Measurements from ENCODE around the gene LPP. TPM values are rescaled to one million over a fixed set of nuclear protein-coding genes. Genes with fewer than 3 reads are reported as not detected.

Gene LPP
- total RNA-seq, 5 donors from 2014 or later (not counting 1 experiment from before 2014, with no cell fraction given): 23.8 to 82.6 (median 39.3) TPM

DNA sequence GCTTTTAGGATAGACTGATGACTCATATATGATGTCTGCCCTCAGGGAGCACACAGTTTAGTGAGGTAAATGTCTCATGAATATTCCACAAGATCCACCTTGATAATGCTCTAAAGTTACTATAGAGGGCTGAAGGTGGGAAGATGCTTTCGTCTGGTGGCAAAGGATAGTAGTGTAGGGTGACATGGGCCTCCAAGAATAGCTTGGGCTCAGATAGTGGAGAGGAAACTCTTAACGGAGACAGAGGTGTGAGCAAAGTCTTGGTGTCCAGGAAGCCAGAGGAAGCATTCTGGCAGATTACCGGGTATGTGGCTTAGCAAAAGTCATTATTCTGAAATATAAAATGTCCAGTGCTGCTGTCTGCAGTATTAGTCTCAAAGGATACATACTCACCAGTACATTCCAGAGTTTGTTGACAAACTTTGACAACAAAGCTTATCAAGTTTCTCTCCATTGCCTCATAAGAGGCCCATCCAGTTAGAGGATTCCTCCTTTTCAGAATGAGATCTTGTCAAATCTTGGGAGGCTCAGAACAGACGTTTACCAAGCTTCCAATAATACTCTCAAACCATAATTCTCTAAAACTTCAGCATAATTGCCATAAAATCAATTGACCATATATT, 316.7 kb downstream of the LPP start:
- Mint-ChIP-seq H3K27ac (no peak overlapping the region), H3K4me3 (no peak overlapping the region), H3K27me3 (no peaks in the 10 kb centered on the region), H3K9me3 (no peaks in the 10 kb centered on the region), H3K36me3 (peaks cover 36% of the 10 kb centered on the region), H3K4me1 (peaks cover 0 to 13% (median 8%) of the 10 kb centered on the region in 3 donors)
- no CpG with 5 or more reads among the region's 4 CpGs for WGBS (ENCODE audit: insufficient coverage)
- no peaks in the 10 kb centered on the region for H3K27me3 ChIP-seq (replicated peaks in 1 of 2; ENCODE audit: control insufficient read depth in 2 of 2, extremely low read depth in 1 of 2, insufficient read depth in 2 of 2, low read length in 1 of 2)
- ATAC-seq (replicated peaks in 1 of 4) (no peak), DNase-seq (no peak)
- H3K27ac ChIP-seq (ENCODE audit: low read length): no peak overlapping the region
- H3K4me1 ChIP-seq (ENCODE audit: control insufficient read depth in 1 of 2, extremely low read depth in 1 of 2, insufficient read depth in 2 of 2, low read length in 2 of 2): no peaks in the 10 kb centered on the region
- CTCF ChIA-PET: no interaction called here
- H3K4me3 ChIP-seq (ENCODE audit: control insufficient read depth in 1 of 2, extremely low read depth in 1 of 2, low read length in 1 of 2): no peak overlapping the region
- no peaks in the 10 kb centered on the region for H3K36me3 ChIP-seq (ENCODE audit: control insufficient read depth in 2 of 2, extremely low read depth in 1 of 2, insufficient read depth in 1 of 2, low read length in 1 of 2)
- POLR2A ChIA-PET: no interaction called here
- no peaks in the 10 kb centered on the region for H3K9me3 ChIP-seq

DNA sequence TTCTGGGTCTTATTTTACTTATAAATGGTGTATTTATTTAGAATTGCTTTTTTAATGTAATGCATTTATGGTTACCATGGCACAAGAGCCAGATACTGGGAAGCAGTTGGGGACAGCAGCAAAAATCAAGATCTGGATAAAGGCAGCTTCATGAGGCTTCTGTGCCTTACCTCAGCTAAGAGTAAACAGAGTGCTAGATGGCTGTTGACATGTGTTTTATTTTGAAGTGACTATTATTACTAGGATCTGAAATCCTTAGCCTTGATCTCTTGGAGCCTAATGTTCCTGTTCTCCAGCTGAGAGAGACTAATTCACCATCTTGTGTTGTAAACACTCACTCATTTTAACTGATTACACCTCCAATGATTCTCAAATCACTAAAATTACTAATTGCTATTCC, 317.8 kb downstream of the LPP start:
- ATAC-seq (replicated peaks in 1 of 4): no peak
- Histone ChIP-seq H3K36me3 (ENCODE audit: control insufficient read depth in 2 of 2, extremely low read depth in 1 of 2, insufficient read depth in 1 of 2, low read length in 1 of 2) (no peaks in the 10 kb centered on the region), H3K27me3 (replicated peaks in 1 of 2; ENCODE audit: control insufficient read depth in 2 of 2, extremely low read depth in 1 of 2, insufficient read depth in 2 of 2, low read length in 1 of 2) (no peaks in the 10 kb centered on the region), H3K27ac (ENCODE audit: low read length) (no peak overlapping the region), H3K4me3 (ENCODE audit: control insufficient read depth in 1 of 2, extremely low read depth in 1 of 2, low read length in 1 of 2) (no peak overlapping the region), H3K4me1 (ENCODE audit: control insufficient read depth in 1 of 2, extremely low read depth in 1 of 2, insufficient read depth in 2 of 2, low read length in 2 of 2) (no peaks in the 10 kb centered on the region), H3K9me3 (no peaks in the 10 kb centered on the region)
- CTCF ChIA-PET: no interaction called here
- Mint-ChIP-seq H3K9me3 (no peaks in the 10 kb centered on the region), H3K4me1 (peaks cover 0 to 13% (median 8%) of the 10 kb centered on the region in 3 donors), H3K27ac (no peak overlapping the region), H3K27me3 (no peaks in the 10 kb centered on the region), H3K4me3 (no peak overlapping the region), H3K36me3 (peaks cover 39% of the 10 kb centered on the region)
- POLR2A ChIA-PET: no interaction called here
- DNase-seq: no peak

DNA sequence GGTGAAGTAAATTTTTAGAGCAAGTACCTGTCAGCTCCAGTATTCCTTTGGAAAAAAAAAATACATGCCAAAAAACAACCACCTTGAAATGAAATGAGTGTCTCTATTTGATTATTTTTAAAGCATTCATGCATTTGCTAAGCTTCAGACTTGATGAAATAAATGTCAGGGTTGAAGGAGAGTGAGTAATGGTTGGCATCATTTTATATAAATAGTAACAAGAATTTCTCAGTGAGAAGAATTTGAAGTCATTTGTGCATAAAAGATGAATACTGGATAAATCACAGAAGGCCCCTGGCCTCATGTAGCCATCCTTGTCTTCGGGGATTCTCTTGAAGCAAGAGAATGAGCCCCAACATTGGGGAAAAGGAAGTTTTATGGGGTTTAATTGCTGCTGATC, 318.4 kb downstream of the LPP start:
- ChIA-PET CTCF (no interaction called here), POLR2A (no interaction called here)
- Histone ChIP-seq H3K27me3 (replicated peaks in 1 of 2; ENCODE audit: control insufficient read depth in 2 of 2, extremely low read depth in 1 of 2, insufficient read depth in 2 of 2, low read length in 1 of 2) (no peaks in the 10 kb centered on the region), H3K9me3 (no peaks in the 10 kb centered on the region), H3K27ac (ENCODE audit: low read length) (no peak overlapping the region), H3K4me1 (ENCODE audit: control insufficient read depth in 1 of 2, extremely low read depth in 1 of 2, insufficient read depth in 2 of 2, low read length in 2 of 2) (no peaks in the 10 kb centered on the region), H3K36me3 (ENCODE audit: control insufficient read depth in 2 of 2, extremely low read depth in 1 of 2, insufficient read depth in 1 of 2, low read length in 1 of 2) (no peaks in the 10 kb centered on the region), H3K4me3 (ENCODE audit: control insufficient read depth in 1 of 2, extremely low read depth in 1 of 2, low read length in 1 of 2) (no peak overlapping the region)
- H3K4me1 Mint-ChIP-seq: peaks cover 0 to 18% (median 8%) of the 10 kb centered on the region in 3 donors
- peaks cover 38% of the 10 kb centered on the region for H3K36me3 Mint-ChIP-seq
- H3K4me3 Mint-ChIP-seq: no peak overlapping the region
- no peak overlapping the region for H3K27ac Mint-ChIP-seq
- ATAC-seq (replicated peaks in 1 of 4) (no peak), DNase-seq (no peak)
- 100% methylated on average over 1 of the region's 1 CpG for WGBS (ENCODE audit: insufficient coverage)
- no peaks in the 10 kb centered on the region for H3K27me3 Mint-ChIP-seq
- no peaks in the 10 kb centered on the region for H3K9me3 Mint-ChIP-seq

DNA sequence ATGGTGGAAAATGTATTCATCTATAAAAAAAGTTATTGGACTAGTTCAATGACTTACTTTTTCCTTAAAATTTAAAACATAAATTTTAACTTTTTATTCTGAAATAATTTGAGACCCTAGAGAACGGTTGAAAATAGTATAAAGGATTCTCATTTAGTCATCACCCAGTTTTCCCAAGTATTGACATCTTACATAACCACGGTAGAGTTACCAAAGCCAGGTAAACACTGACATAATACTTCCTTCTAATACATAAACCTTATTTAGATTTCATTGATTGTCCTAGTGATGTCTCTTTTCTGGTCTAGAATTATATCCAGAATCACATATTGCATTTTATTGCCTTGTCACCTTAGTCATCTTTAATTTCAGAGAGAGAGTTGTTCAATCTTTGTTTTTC, 319.1 kb downstream of the LPP start:
- ATAC-seq (replicated peaks in 1 of 4) (no peak), DNase-seq (no peak)
- Histone ChIP-seq H3K9me3 (no peaks in the 10 kb centered on the region), H3K4me3 (ENCODE audit: control insufficient read depth in 1 of 2, extremely low read depth in 1 of 2, low read length in 1 of 2) (no peak overlapping the region), H3K4me1 (ENCODE audit: control insufficient read depth in 1 of 2, extremely low read depth in 1 of 2, insufficient read depth in 2 of 2, low read length in 2 of 2) (peaks cover 0 to 1% of the 10 kb centered on the region in 2 experiments), H3K27me3 (replicated peaks in 1 of 2; ENCODE audit: control insufficient read depth in 2 of 2, extremely low read depth in 1 of 2, insufficient read depth in 2 of 2, low read length in 1 of 2) (no peaks in the 10 kb centered on the region), H3K27ac (ENCODE audit: low read length) (no peak overlapping the region), H3K36me3 (ENCODE audit: control insufficient read depth in 2 of 2, extremely low read depth in 1 of 2, insufficient read depth in 1 of 2, low read length in 1 of 2) (no peaks in the 10 kb centered on the region)
- ChIA-PET POLR2A (no interaction called here), CTCF (no interaction called here)
- H3K27me3 Mint-ChIP-seq: no peaks in the 10 kb centered on the region
- H3K4me1 Mint-ChIP-seq: peaks cover 4 to 19% (median 8%) of the 10 kb centered on the region in 3 donors
- H3K9me3 Mint-ChIP-seq: no peaks in the 10 kb centered on the region
- peaks cover 34% of the 10 kb centered on the region for H3K36me3 Mint-ChIP-seq
- WGBS (ENCODE audit: insufficient coverage): no CpG with 5 or more reads among the region's 2 CpGs
- no peak overlapping the region for H3K27ac Mint-ChIP-seq
- no peak overlapping the region for H3K4me3 Mint-ChIP-seq

DNA sequence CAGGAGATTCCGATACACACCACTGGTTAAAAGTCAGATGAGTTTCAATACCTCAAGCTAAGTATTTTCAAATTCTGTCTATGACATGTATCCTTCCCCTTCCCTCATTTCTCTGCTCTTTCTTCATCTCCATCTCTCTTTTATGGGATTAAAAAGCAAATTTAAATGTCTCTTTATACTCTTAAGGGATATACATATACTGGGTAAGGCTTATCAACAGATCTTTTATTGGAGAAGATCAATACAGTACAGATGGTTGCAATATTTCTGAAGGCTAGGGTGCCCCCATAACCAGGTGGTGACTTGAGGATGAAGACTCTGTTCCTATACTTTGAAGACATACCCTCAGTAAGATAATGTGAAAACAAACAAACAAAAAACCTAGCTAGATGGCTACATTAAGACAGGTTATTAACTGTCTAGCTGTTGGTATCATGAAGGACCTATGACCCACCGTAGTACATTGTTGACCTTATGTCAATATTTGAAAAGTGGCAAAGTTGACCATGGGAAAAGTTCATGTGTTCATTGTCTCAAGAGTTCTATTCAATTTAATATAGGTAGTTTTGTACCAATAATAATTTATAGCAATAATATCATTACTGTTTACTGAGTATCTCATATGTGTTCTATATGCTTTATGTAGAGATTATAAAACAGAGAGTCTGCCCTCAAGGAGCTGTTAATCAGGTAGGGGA, 319.8 kb downstream of the LPP start:
- peaks cover 0 to 2% of the 10 kb centered on the region in 2 experiments for H3K4me1 ChIP-seq (ENCODE audit: control insufficient read depth in 1 of 2, extremely low read depth in 1 of 2, insufficient read depth in 2 of 2, low read length in 2 of 2)
- ChIA-PET CTCF (no interaction called here), POLR2A (no interaction called here)
- H3K27ac ChIP-seq (ENCODE audit: low read length): no peak overlapping the region
- Mint-ChIP-seq H3K36me3 (peaks cover 28% of the 10 kb centered on the region), H3K9me3 (no peaks in the 10 kb centered on the region), H3K4me1 (peaks cover 4 to 20% (median 8%) of the 10 kb centered on the region in 3 donors), H3K4me3 (no peak overlapping the region), H3K27me3 (no peaks in the 10 kb centered on the region), H3K27ac (no peak overlapping the region)
- H3K4me3 ChIP-seq (ENCODE audit: control insufficient read depth in 1 of 2, extremely low read depth in 1 of 2, low read length in 1 of 2): no peak overlapping the region
- no peak for DNase-seq
- no peaks in the 10 kb centered on the region for H3K9me3 ChIP-seq
- H3K36me3 ChIP-seq (ENCODE audit: control insufficient read depth in 2 of 2, extremely low read depth in 1 of 2, insufficient read depth in 1 of 2, low read length in 1 of 2): no peaks in the 10 kb centered on the region
- no peak for ATAC-seq (replicated peaks in 1 of 4)
- no CpG with 5 or more reads among the region's 2 CpGs for WGBS (ENCODE audit: insufficient coverage)
- H3K27me3 ChIP-seq (replicated peaks in 1 of 2; ENCODE audit: control insufficient read depth in 2 of 2, extremely low read depth in 1 of 2, insufficient read depth in 2 of 2, low read length in 1 of 2): no peaks in the 10 kb centered on the region

DNA sequence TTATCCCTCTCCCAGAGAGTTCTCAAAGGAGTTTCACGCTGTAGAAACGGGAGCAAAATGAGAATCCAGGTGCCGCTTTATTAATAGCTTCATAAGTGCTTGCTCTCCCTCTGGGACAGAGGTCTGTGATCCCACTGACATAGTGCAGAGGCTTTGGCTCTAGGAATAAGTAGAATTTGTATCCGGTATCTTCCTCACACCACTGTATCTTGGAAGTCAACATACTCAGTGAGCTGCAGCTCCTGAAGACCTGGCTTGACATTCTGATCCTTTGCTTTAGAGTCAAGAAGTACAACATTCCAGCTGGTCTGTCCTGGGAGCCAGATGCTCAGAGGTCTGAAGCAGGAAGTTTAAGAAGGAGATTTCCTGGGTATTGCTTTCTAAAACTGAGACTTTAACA, 323.0 kb downstream of the LPP start:
- H3K27ac Mint-ChIP-seq: no peak overlapping the region
- no peaks in the 10 kb centered on the region for H3K9me3 ChIP-seq
- no peaks in the 10 kb centered on the region for H3K36me3 ChIP-seq (ENCODE audit: control insufficient read depth in 2 of 2, extremely low read depth in 1 of 2, insufficient read depth in 1 of 2, low read length in 1 of 2)
- H3K4me1 Mint-ChIP-seq: peaks cover 4 to 16% (median 4%) of the 10 kb centered on the region in 3 donors
- no peak overlapping the region for H3K4me3 Mint-ChIP-seq
- H3K27me3 Mint-ChIP-seq: no peaks in the 10 kb centered on the region
- WGBS (ENCODE audit: insufficient coverage): no CpG with 5 or more reads among the region's 4 CpGs
- H3K9me3 Mint-ChIP-seq: peaks cover 0 to 5% (median 0%) of the 10 kb centered on the region in 3 donors
- ChIA-PET POLR2A (no interaction called here), CTCF (no interaction called here)
- ATAC-seq (replicated peaks in 1 of 4): no peak
- H3K27ac ChIP-seq (ENCODE audit: low read length): no peak overlapping the region
- peaks cover 21% of the 10 kb centered on the region for H3K36me3 Mint-ChIP-seq
- H3K4me3 ChIP-seq (ENCODE audit: control insufficient read depth in 1 of 2, extremely low read depth in 1 of 2, low read length in 1 of 2): no peak overlapping the region
- H3K4me1 ChIP-seq (ENCODE audit: control insufficient read depth in 1 of 2, extremely low read depth in 1 of 2, insufficient read depth in 2 of 2, low read length in 2 of 2): peaks cover 0 to 2% of the 10 kb centered on the region in 2 experiments
- H3K27me3 ChIP-seq (replicated peaks in 1 of 2; ENCODE audit: control insufficient read depth in 2 of 2, extremely low read depth in 1 of 2, insufficient read depth in 2 of 2, low read length in 1 of 2): no peaks in the 10 kb centered on the region
- no peak for DNase-seq

All from T-cell (primary cell).